IMR-90 (cell line): ENCODE results near the gene ARRB1. TPM values are rescaled to one million over a fixed set of nuclear protein-coding genes. Genes with fewer than 3 reads are reported as not detected.

Experiments
- ATAC-seq: fragments of 200-7000 bp; cut with Tn5 transposase; 2 replicates; pipeline ENCODE4 v1.9.1; 2020; ENCODE audit warnings: low read depth, mild to moderate bottlenecking, moderate library complexity
- BruUV-seq: library from RNA; stranded (reverse); fragments of 400-500 nt; replicated peaks from 2 replicates; lab custom pipeline; 2021; lab: Mats Ljungman, UMichigan
- CTCF ChIA-PET: fragments of 300-600 bp; formaldehyde crosslinking; extraction: SDS; loops from one replicate; lab custom pipeline; 2021; ENCODE audit warnings: antibody characterized with exemption; lab: Yijun Ruan, JAX
- POLR2A ChIA-PET: fragments of 300-600 bp; sonication (Branson Sonifier 250); formaldehyde crosslinking; loops from one replicate; lab custom pipeline; 2022; ENCODE audit warnings: antibody characterized with exemption; ENCODE audit not compliant: unreplicated experiment; lab: Charles Lee
- DNase-seq: peaks from one replicate; pipeline ENCODE4 v3.0.0; 2013
- H2AFZ ChIP-seq: replicated peaks from 2 replicates; pipeline ENCODE3; 2013; ENCODE audit warnings: low read length, mild to moderate bottlenecking; ENCODE audit not compliant: poor library complexity
- H2AK5ac ChIP-seq: 2 replicates; pipeline ENCODE4 v1.6.1; 2013; ENCODE audit warnings: low read depth, low read length, inconsistent platforms
- H2AK9ac ChIP-seq: replicated peaks from 2 replicates; pipeline ENCODE3; 2013; ENCODE audit warnings: mild to moderate bottlenecking, low read depth, low read length, moderate library complexity; ENCODE audit not compliant: poor library complexity
- H2BK120ac ChIP-seq: 2 replicates; pipeline ENCODE4 v1.6.1; 2013; ENCODE audit warnings: low read depth, low read length, inconsistent platforms
- H2BK15ac ChIP-seq: 3 replicates; pipeline ENCODE4 v1.6.1; 2013; ENCODE audit warnings: low read depth, low read length, inconsistent platforms
- H2BK20ac ChIP-seq: 2 replicates; pipeline ENCODE4 v1.6.1; 2013; ENCODE audit warnings: low read depth, mild to moderate bottlenecking, inconsistent platforms, low read length, moderate library complexity
- H2BK5ac ChIP-seq: 2 replicates; pipeline ENCODE4 v1.6.1; 2013; ENCODE audit warnings: mild to moderate bottlenecking, low read depth, low read length, inconsistent platforms; ENCODE audit not compliant: poor library complexity, severe bottlenecking
- H3K14ac ChIP-seq: replicated peaks from 2 replicates; pipeline ENCODE4 v1.6.1; 2013; ENCODE audit warnings: low read depth, low read length, inconsistent platforms
- H3K18ac ChIP-seq: 2 replicates; pipeline ENCODE4 v1.6.1; 2013; ENCODE audit warnings: low read depth, low read length, control low read depth
- H3K23ac ChIP-seq: 2 replicates; pipeline ENCODE4 v1.6.1; 2013; ENCODE audit warnings: low read depth, low read length, inconsistent platforms
- H3K27ac ChIP-seq: 2 replicates; pipeline ENCODE4 v1.5.1; 2013; ENCODE audit warnings: mild to moderate bottlenecking, control low read depth, low read length; ENCODE audit not compliant: insufficient read depth
- H3K27me3 ChIP-seq: 2 replicates; pipeline ENCODE4 v1.6.1; 2013; ENCODE audit warnings: low read length; ENCODE audit not compliant: control insufficient read depth, insufficient read depth
- H3K36me3 ChIP-seq: 2 replicates; pipeline ENCODE4 v1.6.1; 2013; ENCODE audit warnings: low read length, mixed read lengths; ENCODE audit not compliant: control insufficient read depth, insufficient read depth
- H3K4ac ChIP-seq: 2 replicates; pipeline ENCODE4 v1.6.1; 2013; ENCODE audit warnings: low read depth, low read length, inconsistent platforms
- H3K4me1 ChIP-seq: 2 replicates; pipeline ENCODE4 v1.6.1; 2013; ENCODE audit warnings: low read length, mixed read lengths; ENCODE audit not compliant: control insufficient read depth, insufficient read depth
- H3K4me2 ChIP-seq: 2 replicates; pipeline ENCODE4 v1.6.1; 2013; ENCODE audit warnings: low read depth, mild to moderate bottlenecking, control low read depth, low read length, moderate library complexity
- H3K4me3 ChIP-seq: 2 replicates; pipeline ENCODE4 v1.5.1; 2013; ENCODE audit warnings: low read depth, mild to moderate bottlenecking, control low read depth, low read length, moderate library complexity; ENCODE audit not compliant: insufficient read depth
- H3K56ac ChIP-seq: 2 replicates; pipeline ENCODE4 v1.6.1; 2013; ENCODE audit warnings: low read length, inconsistent platforms; ENCODE audit not compliant: insufficient read depth; ENCODE audit errors: extremely low read depth
- H3K79me1 ChIP-seq, 2 experiments: 2 replicates each; pipeline ENCODE4 v1.6.1; 2013; ENCODE audit warnings: low read length in 2 of 2, inconsistent platforms in 1 of 2, low read depth in 1 of 2
- H3K9ac ChIP-seq: 2 replicates; pipeline ENCODE4 v1.6.1; 2013; ENCODE audit warnings: low read depth, low read length, control low read depth
- H3K9me1 ChIP-seq: 2 replicates; pipeline ENCODE4 v1.6.1; 2013; ENCODE audit warnings: low read length, inconsistent platforms; ENCODE audit not compliant: insufficient read depth
- H3K9me3 ChIP-seq: 2 replicates; pipeline ENCODE4 v1.6.1; 2013; ENCODE audit warnings: low read length; ENCODE audit not compliant: control insufficient read depth, insufficient read depth
- H4K20me1 ChIP-seq: 2 replicates; pipeline ENCODE4 v1.6.1; 2013; ENCODE audit warnings: low read length, inconsistent platforms; ENCODE audit not compliant: insufficient read depth
- H4K5ac ChIP-seq: 2 replicates; pipeline ENCODE4 v1.6.1; 2013; ENCODE audit warnings: mild to moderate bottlenecking, low read depth, low read length, control low read depth
- H4K8ac ChIP-seq, 2 experiments: 2 replicates each; pipeline ENCODE4 v1.6.1; 2013; ENCODE audit warnings: low read depth in 2 of 2, low read length in 2 of 2, control low read depth in 1 of 2, inconsistent platforms in 1 of 2
- H4K91ac ChIP-seq: 2 replicates; pipeline ENCODE4 v1.6.1; 2013; ENCODE audit warnings: low read depth, low read length, inconsistent platforms; ENCODE audit not compliant: insufficient read depth
- CHD1 ChIP-seq: IDR thresholded peaks from 2 replicates; pipeline ENCODE4 v1.6.1; 2012; ENCODE audit warnings: low read depth, low read length, improper control_type of control experiment
- FOS ChIP-seq: fragments of 150-350 bp; IDR thresholded peaks from 2 replicates; pipeline ENCODE4 v1.6.1; 2016; ENCODE audit warnings: low read depth, low read length
- MAFK ChIP-seq: IDR thresholded peaks from 2 replicates; pipeline ENCODE4 v1.6.1; 2012; ENCODE audit warnings: low read depth, low read length, improper control_type of control experiment
- MXI1 ChIP-seq: IDR thresholded peaks from 2 replicates; pipeline ENCODE4 v1.6.1; 2012; ENCODE audit warnings: low read depth, mild to moderate bottlenecking, low read length, moderate library complexity, borderline replicate concordance
- NFE2L2 ChIP-seq: fragments of 150-350 bp; IDR thresholded peaks from 2 replicates; pipeline ENCODE4 v1.6.1; 2016; ENCODE audit warnings: low read depth, mild to moderate bottlenecking, low read length
- POLR2A ChIP-seq: IDR thresholded peaks from 2 replicates; pipeline ENCODE4 v1.6.1; 2012; ENCODE audit warnings: mild to moderate bottlenecking, low read depth, low read length
- RCOR1 ChIP-seq: IDR thresholded peaks from 2 replicates; pipeline ENCODE4 v1.6.1; 2012; ENCODE audit warnings: mild to moderate bottlenecking, low read length, improper control_type of control experiment; ENCODE audit not compliant: insufficient replicate concordance
- SMC3 ChIP-seq: fragments of 150-350 bp; IDR thresholded peaks from 2 replicates; pipeline ENCODE4 v1.6.1; 2016; ENCODE audit warnings: low read depth, mild to moderate bottlenecking, antibody characterized with exemption, low read length, moderate library complexity
- WGBS, 2 experiments: methylation state at CpG; one replicate each; pipeline versions ENCODE4 v1.1.5 to v1.1.7; 2013; ENCODE audit warnings: missing lambda C conversion rate in 2 of 2; ENCODE audit not compliant: insufficient read length in 1 of 2; ENCODE audit errors: extremely low coverage in 2 of 2; 5-methylcytosine and 5-hydroxymethylcytosine counted together
- dilution Hi-C: fragments of 300-500 bp; cut with HindIII; formaldehyde crosslinking; loops from one replicate; pipeline ENCODE4 v1.14.3; 2018; ENCODE audit warnings: low sequenced_read_pairs; ENCODE audit not compliant: unreplicated experiment
- in situ Hi-C: fragments of 300-500 bp; cut with MboI; formaldehyde crosslinking; loops from 3 replicates; pipeline ENCODE4 v1.14.3; 2019; ENCODE audit warnings: low sequenced_read_pairs, inconsistent platforms, mixed read lengths
- intact Hi-C: fragments of 100-400 bp; cut with micrococcal nuclease; formaldehyde crosslinking; loops from 2 replicates; pipeline ENCODE4 v1.10.0; 2022
- polyA plus RNA-seq, 3 experiments: library from polyadenylated mRNA; depleted of rRNA; stranded (reverse); fragments of >200 nt; gene quantifications; 2 replicates each; pipeline ENCODE4 v1.2.3, GENCODE V29; 2012; ENCODE audit warnings: low replicate concordance in 1 of 3
- total RNA-seq: library from RNA; depleted of rRNA; stranded (reverse); fragments of >200 nt; gene quantifications from 2 replicates; pipeline ENCODE4 v1.2.3, GENCODE V29; 2012

The ARRB1 gene
- total and polyA plus RNA-seq, 2 of the 4 experiments (the other 2 are of a cell fraction) = 11.0 to 17.4 TPM

DNA sequence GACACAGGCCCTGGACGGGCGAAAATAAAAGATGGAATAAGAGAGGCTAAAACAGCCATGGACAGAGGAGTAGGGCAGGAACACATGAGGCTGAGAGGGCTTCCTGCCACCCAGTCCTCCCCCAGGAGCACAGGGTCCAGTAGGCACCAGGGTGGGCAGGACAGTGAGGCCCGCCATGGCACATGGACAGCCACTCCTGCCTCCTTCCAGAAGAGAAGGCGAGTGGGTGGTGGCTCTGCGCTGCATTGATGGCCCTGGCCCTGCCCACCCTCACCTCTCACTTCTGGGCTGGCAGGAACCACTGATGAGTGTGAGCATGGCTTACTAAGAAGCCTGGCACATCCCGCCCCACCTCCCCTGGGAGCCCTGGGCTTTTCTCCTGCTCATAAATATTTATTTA, 59.7 kb downstream of the ARRB1 start:
- CTCF ChIA-PET = no interaction called here
- WGBS, 2 experiments = 70% methylated on average over 2 of the region's 6 CpGs; no CpG with 5 or more reads in 1 of the 2 experiments
- no peak overlapping the region for H3K4ac ChIP-seq

More for the DNA sequence above, 59.7 kb downstream of the ARRB1 start:
- no peak overlapping the region for H4K91ac ChIP-seq
- in situ Hi-C loops (loop anchor here (25.0 kb wide), 1 partner anchor 246 kb away; the partner anchor contains the start of gene GDPD5), dilution Hi-C loops (no loop called here), intact Hi-C loops (no loop called here)
- no peak overlapping the region for H3K56ac ChIP-seq
- no peak for ATAC-seq
- H2BK5ac ChIP-seq = no peak overlapping the region
- H2BK120ac ChIP-seq = no peak overlapping the region
- peaks cover 3% of the 10 kb centered on the region; the same call in 1 of the 2 replicates for H3K36me3 ChIP-seq
- H3K79me1 ChIP-seq = no peaks in the 10 kb centered on the region
- H2BK20ac ChIP-seq = no peak overlapping the region
- peaks cover 3% of the 10 kb centered on the region; the same call in 1 of the 2 replicates for H4K20me1 ChIP-seq
- DNase-seq = no peak
- H3K18ac ChIP-seq = no peak overlapping the region
- H3K27me3 ChIP-seq = peaks cover 1% of the 10 kb centered on the region; the same call in 1 of the 2 replicates
- no peaks in the 10 kb centered on the region for H3K4me1 ChIP-seq
- no peak overlapping the region for H4K8ac ChIP-seq
- no peaks in the 10 kb centered on the region for H3K9me1 ChIP-seq
- H3K23ac ChIP-seq = no peak overlapping the region
- no peak overlapping the region for H2BK15ac ChIP-seq
- H3K14ac ChIP-seq = no peak overlapping the region
- no peak for TF ChIP-seq RCOR1
- TF ChIP-seq POLR2A = no peak
- no peak for TF ChIP-seq NFE2L2
- TF ChIP-seq FOS = no peak
- TF ChIP-seq SMC3 = no peak
- TF ChIP-seq CHD1 = no peak
- no peak for TF ChIP-seq MAFK
- TF ChIP-seq MXI1 = no peak
- H4K5ac ChIP-seq = no peak overlapping the region
- no peak overlapping the region for H3K4me3 ChIP-seq
- no peak overlapping the region for H2AK9ac ChIP-seq
- POLR2A ChIA-PET = no interaction called here
- H3K4me2 ChIP-seq = no peak overlapping the region
- no peak overlapping the region for H2AK5ac ChIP-seq
- BruUV-seq = no TSS peak
- no peak overlapping the region for H3K27ac ChIP-seq
- H3K9me3 ChIP-seq = no peaks in the 10 kb centered on the region
- no peak overlapping the region for H2AFZ ChIP-seq
- no peak overlapping the region for H3K9ac ChIP-seq
